Mesendoderm (in vitro differentiated cells): ENCODE data around the gene UBE2D1.

Experiments
- DNase-seq: peaks from one replicate; pipeline ENCODE4 v3.0.0; 2013
- H2AK5ac ChIP-seq: 2 replicates; pipeline ENCODE4 v1.6.1; 2013; ENCODE audit warnings: low read length, inconsistent platforms
- H2BK120ac ChIP-seq: 2 replicates; pipeline ENCODE4 v1.6.1; 2013; ENCODE audit warnings: low read depth, mild to moderate bottlenecking, low read length, moderate library complexity, mixed read lengths
- H2BK15ac ChIP-seq: replicated peaks from 2 replicates; pipeline ENCODE4 v1.6.1; 2013; ENCODE audit warnings: low read depth, mild to moderate bottlenecking, moderate library complexity
- H2BK5ac ChIP-seq: 2 replicates; pipeline ENCODE4 v1.6.1; 2013; ENCODE audit warnings: low read length, inconsistent platforms
- H3K18ac ChIP-seq: 2 replicates; pipeline ENCODE4 v1.6.1; 2013; ENCODE audit warnings: mild to moderate bottlenecking, low read length, mixed read lengths
- H3K23ac ChIP-seq: one replicate; pipeline ENCODE4 v1.6.1; 2013; ENCODE audit warnings: low read length
- H3K27ac ChIP-seq: 2 replicates; pipeline ENCODE4 v1.5.1; 2013; ENCODE audit warnings: low read depth, mild to moderate bottlenecking, inconsistent platforms, low read length, moderate library complexity
- H3K27me3 ChIP-seq: 2 replicates; pipeline ENCODE4 v1.6.1; 2013; ENCODE audit warnings: low read length, control low read depth, mild to moderate bottlenecking, inconsistent platforms; ENCODE audit not compliant: insufficient read depth, poor library complexity
- H3K36me3 ChIP-seq: 2 replicates; pipeline ENCODE4 v1.6.1; 2013; ENCODE audit warnings: low read length, inconsistent platforms; ENCODE audit not compliant: control insufficient read depth, insufficient read depth
- H3K4ac ChIP-seq: one replicate; pipeline ENCODE4 v1.6.1; 2013; ENCODE audit warnings: low read depth, mild to moderate bottlenecking, low read length, moderate library complexity
- H3K4me1 ChIP-seq: 2 replicates; pipeline ENCODE4 v1.6.1; 2013; ENCODE audit warnings: low read depth, low read length, inconsistent platforms; ENCODE audit not compliant: control insufficient read depth
- H3K4me2 ChIP-seq: 2 replicates; pipeline ENCODE4 v1.6.1; 2013; ENCODE audit warnings: low read length
- H3K4me3 ChIP-seq: 2 replicates; pipeline ENCODE4 v1.5.1; 2013; ENCODE audit warnings: mild to moderate bottlenecking, low read length
- H3K56ac ChIP-seq: one replicate; pipeline ENCODE4 v1.6.1; 2013; ENCODE audit warnings: low read length
- H3K79me1 ChIP-seq: 2 replicates; pipeline ENCODE4 v1.6.1; 2013; ENCODE audit warnings: low read length, inconsistent platforms
- H3K79me2 ChIP-seq: 2 replicates; pipeline ENCODE4 v1.6.1; 2013; ENCODE audit warnings: mild to moderate bottlenecking, low read length; ENCODE audit not compliant: control insufficient read depth, insufficient read depth
- H3K9ac ChIP-seq: 2 replicates; pipeline ENCODE4 v1.6.1; 2013; ENCODE audit warnings: low read length, inconsistent platforms
- H4K5ac ChIP-seq: one replicate; pipeline ENCODE4 v1.6.1; 2013; ENCODE audit warnings: low read length
- H4K8ac ChIP-seq: one replicate; pipeline ENCODE4 v1.6.1; 2013; ENCODE audit warnings: low read depth, mild to moderate bottlenecking, control low read depth, low read length, moderate library complexity
- WGBS: extraction: QIAGEN DNeasy Blood & Tissue Kit; methylation state at CpG from one replicate; pipeline ENCODE4 v1.1.7; 2013; ENCODE audit warnings: low lambda C conversion rate, missing lambda C conversion rate; ENCODE audit not compliant: insufficient coverage; ENCODE audit errors: extremely low coverage; 5-methylcytosine and 5-hydroxymethylcytosine counted together

The UBE2D1 gene

GRCh38 chr10:58351616-58352578 is 17.1 kb downstream of the UBE2D1 start:
- no peak overlapping the region for H3K4me2 ChIP-seq
- H2BK120ac ChIP-seq, result no peak overlapping the region
- no peak overlapping the region for H3K18ac ChIP-seq
- H3K36me3 ChIP-seq, result no peaks in the 10 kb centered on the region
- peaks cover 14% of the 10 kb centered on the region for H3K79me1 ChIP-seq
- H4K8ac ChIP-seq, result no peak overlapping the region
- H3K4ac ChIP-seq, result no peak overlapping the region
- H3K23ac ChIP-seq, result no peak overlapping the region
- H4K5ac ChIP-seq, result no peak overlapping the region
- H3K56ac ChIP-seq, result no peak overlapping the region
- H2AK5ac ChIP-seq, result no peak overlapping the region
- H3K27ac ChIP-seq, result no peak overlapping the region
- no peak overlapping the region for H2BK15ac ChIP-seq
- no peak overlapping the region for H3K4me3 ChIP-seq
- no peak overlapping the region for H2BK5ac ChIP-seq
- H3K4me1 ChIP-seq, result peaks cover 2% of the 10 kb centered on the region
- WGBS, result no CpG with 5 or more reads among the region's 7 CpGs
- no peak for DNase-seq
- H3K27me3 ChIP-seq, result no peaks in the 10 kb centered on the region
- H3K9ac ChIP-seq, result no peak overlapping the region
- peaks cover 10% of the 10 kb centered on the region for H3K79me2 ChIP-seq

GRCh38 chr10:58352956-58353610 is 18.3 kb downstream of the UBE2D1 start:
- Histone ChIP-seq H3K79me2 (peaks cover 8% of the 10 kb centered on the region), H3K27ac (no peak overlapping the region), H3K27me3 (no peaks in the 10 kb centered on the region), H4K8ac (no peak overlapping the region), H3K9ac (no peak overlapping the region), H3K18ac (no peak overlapping the region), H3K79me1 (peaks cover 14% of the 10 kb centered on the region), H2BK5ac (no peak overlapping the region), H3K4me3 (no peak overlapping the region), H2BK15ac (no peak overlapping the region), H4K5ac (no peak overlapping the region), H2AK5ac (no peak overlapping the region), H3K4me2 (no peak overlapping the region), H3K23ac (no peak overlapping the region), H3K4me1 (peaks cover 2% of the 10 kb centered on the region), H3K36me3 (no peaks in the 10 kb centered on the region), H3K4ac (no peak overlapping the region), H2BK120ac (no peak overlapping the region), H3K56ac (no peak overlapping the region)
- no CpG with 5 or more reads among the region's 2 CpGs for WGBS
- no peak for DNase-seq

GRCh38 chr10:58356756-58357155 is 21.9 kb downstream of the UBE2D1 start:
- H3K36me3 ChIP-seq, result no peaks in the 10 kb centered on the region
- no peak overlapping the region for H2BK5ac ChIP-seq
- no CpG with 5 or more reads among the region's 2 CpGs for WGBS
- H3K4me3 ChIP-seq, result no peak overlapping the region
- no peak overlapping the region for H4K5ac ChIP-seq
- no peaks in the 10 kb centered on the region for H3K4me1 ChIP-seq
- no peak for DNase-seq
- peaks cover 2% of the 10 kb centered on the region for H3K79me2 ChIP-seq
- no peak overlapping the region for H2AK5ac ChIP-seq
- no peak overlapping the region for H3K56ac ChIP-seq
- H2BK120ac ChIP-seq, result no peak overlapping the region
- peaks cover 4% of the 10 kb centered on the region for H3K79me1 ChIP-seq
- H3K27ac ChIP-seq, result no peak overlapping the region
- H3K27me3 ChIP-seq, result no peaks in the 10 kb centered on the region
- no peak overlapping the region for H3K23ac ChIP-seq
- no peak overlapping the region for H4K8ac ChIP-seq
- no peak overlapping the region for H3K9ac ChIP-seq
- no peak overlapping the region for H3K18ac ChIP-seq
- no peak overlapping the region for H2BK15ac ChIP-seq
- H3K4ac ChIP-seq, result no peak overlapping the region
- no peak overlapping the region for H3K4me2 ChIP-seq

- WGBS, result no CpG with 5 or more reads among the region's 4 CpGs
- H3K4me3 ChIP-seq, result no peak overlapping the region
- no peak overlapping the region for H3K9ac ChIP-seq
- no peak overlapping the region for H2BK120ac ChIP-seq
- H3K79me2 ChIP-seq, result no peaks in the 10 kb centered on the region
- H3K4ac ChIP-seq, result no peak overlapping the region
- no peak overlapping the region for H3K18ac ChIP-seq
- no peak overlapping the region for H2BK5ac ChIP-seq
- H2AK5ac ChIP-seq, result no peak overlapping the region
- no peak overlapping the region for H2BK15ac ChIP-seq
- no peak overlapping the region for H4K8ac ChIP-seq
- H3K27ac ChIP-seq, result no peak overlapping the region
- no peak overlapping the region for H3K56ac ChIP-seq
- no peak overlapping the region for H4K5ac ChIP-seq
- H3K27me3 ChIP-seq, result no peaks in the 10 kb centered on the region
- H3K23ac ChIP-seq, result no peak overlapping the region
- no peak overlapping the region for H3K4me2 ChIP-seq
- H3K4me1 ChIP-seq, result no peaks in the 10 kb centered on the region
- DNase-seq, result no peak
- no peaks in the 10 kb centered on the region for H3K36me3 ChIP-seq
- H3K79me1 ChIP-seq, result peaks cover 3% of the 10 kb centered on the region
These were observed 23.6 kb downstream of the UBE2D1 start for GRCh38 chr10:58358314-58358933.

GRCh38 chr10:58358947-58359346 is 24.1 kb downstream of the UBE2D1 start:
- Histone ChIP-seq H3K27me3 (no peaks in the 10 kb centered on the region), H2BK5ac (no peak overlapping the region), H4K8ac (no peak overlapping the region), H2BK120ac (no peak overlapping the region), H3K4ac (no peak overlapping the region), H3K4me3 (no peak overlapping the region), H3K23ac (no peak overlapping the region), H2BK15ac (no peak overlapping the region), H3K36me3 (no peaks in the 10 kb centered on the region), H3K9ac (no peak overlapping the region), H3K4me1 (no peaks in the 10 kb centered on the region), H3K27ac (no peak overlapping the region), H3K79me2 (no peaks in the 10 kb centered on the region), H3K18ac (no peak overlapping the region), H4K5ac (no peak overlapping the region), H3K4me2 (no peak overlapping the region), H2AK5ac (no peak overlapping the region), H3K56ac (no peak overlapping the region), H3K79me1 (peaks cover 3% of the 10 kb centered on the region)
- DNase-seq, result no peak
- no CpG with 5 or more reads among the region's 1 CpG for WGBS
